A549 (cell line): ENCODE measurements around the gene ITGB1BP1.
"Not testable (repeated sequence)": the region's sequence is repeated elsewhere in the genome, so short reads cannot be mapped to it uniquely, and the experiment has no call there.

Experiments used
- CHD2 ChIP-seq: fragments of 150-350 bp; IDR thresholded peaks from 2 replicates; pipeline ENCODE4 v1.6.1; 2014; ENCODE audit warnings: low read length; ENCODE audit not compliant: partially characterized antibody
- CTCF ChIP-seq: fragments of >200 bp; sonication (Bioruptor Twin); formaldehyde crosslinking; IDR thresholded peaks from 3 replicates; pipeline ENCODE4 v1.5.1; 2016
- HOXA7 ChIP-seq: fragments of 250-450 bp; sonication (Bioruptor Pico); IDR thresholded peaks from 2 replicates; pipeline ENCODE4 v1.5.0; 2020; ENCODE audit warnings: mild to moderate bottlenecking, moderate library complexity
- JUN ChIP-seq, 2 experiments: fragments of >200 bp; sonication (Bioruptor Twin); formaldehyde crosslinking; IDR thresholded peaks; 2 replicates in 1 of 2; 3 replicates in 1 of 2; pipeline ENCODE4 v1.6.1; 2016 to 2017
- POLR2A ChIP-seq: IDR thresholded peaks from 2 replicates; pipeline ENCODE4 v1.6.1; 2012; ENCODE audit warnings: mild to moderate bottlenecking, low read length
- RAD21 ChIP-seq, 2 experiments: fragments of >200 bp in 1 of 2; sonication (Bioruptor Twin) in 1 of 2; formaldehyde crosslinking in 1 of 2; IDR thresholded peaks in 1 of 2; conservative IDR thresholded peaks in 1 of 2; 2 replicates in 1 of 2; 3 replicates in 1 of 2; pipeline ENCODE4 v1.6.1; 2012 to 2018; ENCODE audit warnings: inconsistent platforms in 1 of 2
- RFX5 ChIP-seq: fragments of 450-650 bp; IDR thresholded peaks from 2 replicates; pipeline ENCODE4 v1.7.1; 2014; ENCODE audit warnings: antibody characterized with exemption, mild to moderate bottlenecking, moderate library complexity
- RNF2 ChIP-seq: fragments of 200-600 bp; sonication (generic); IDR thresholded peaks from 2 replicates; pipeline ENCODE4 v1.6.1; 2016; ENCODE audit warnings: low read depth, mild to moderate bottlenecking, antibody characterized with exemption, moderate library complexity, borderline replicate concordance
- TF ChIP-seq, protein P1 (sequence below): fragments of 250-450 bp; sonication (Bioruptor Pico); IDR thresholded peaks from 2 replicates; pipeline ENCODE4 v1.5.0; 2020; ENCODE audit warnings: low read depth, mild to moderate bottlenecking, moderate library complexity

DNA sequence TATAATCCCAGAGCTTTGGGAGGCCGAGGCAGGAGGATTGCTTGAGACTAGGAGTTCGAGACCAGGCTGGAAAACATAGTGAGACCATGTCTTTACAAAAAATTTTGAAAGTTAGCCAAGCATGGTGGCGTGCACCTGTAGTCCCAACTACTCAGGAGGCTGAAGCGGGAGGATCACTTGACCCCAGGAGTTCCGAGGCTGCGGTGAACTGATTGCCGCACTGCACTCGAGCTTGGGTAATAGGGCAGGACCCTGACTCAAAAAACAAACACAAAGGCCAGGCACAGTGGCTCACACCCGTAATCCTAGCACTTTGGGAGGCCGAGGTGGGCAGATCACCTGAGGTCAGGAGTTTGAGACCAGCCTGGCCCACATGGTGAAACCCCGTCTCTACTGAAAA is 25.1 kb downstream of the ITGB1BP1 start:
- TF ChIP-seq CTCF; CHD2; RNF2; RFX5; POLR2A; JUN (IDR thresholded peaks at IDR 0.05); HOXA7 (CRISPR knock-in tag); RAD21 (conservative IDR thresholded peaks at IDR 0.05 in 1 of 2, IDR thresholded peaks at IDR 0.05 in 1 of 2): not testable (repeated sequence)
- TF ChIP-seq, protein P1, sequence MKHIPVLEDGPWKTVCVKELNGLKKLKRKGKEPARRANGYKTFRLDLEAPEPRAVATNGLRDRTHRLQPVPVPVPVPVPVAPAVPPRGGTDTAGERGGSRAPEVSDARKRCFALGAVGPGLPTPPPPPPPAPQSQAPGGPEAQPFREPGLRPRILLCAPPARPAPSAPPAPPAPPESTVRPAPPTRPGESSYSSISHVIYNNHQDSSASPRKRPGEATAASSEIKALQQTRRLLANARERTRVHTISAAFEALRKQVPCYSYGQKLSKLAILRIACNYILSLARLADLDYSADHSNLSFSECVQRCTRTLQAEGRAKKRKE (CRISPR knock-in tag): not testable (repeated sequence)
